K562 (cell line): Measurements from ENCODE around the gene RNF168. TPM values are rescaled to one million over a fixed set of nuclear protein-coding genes. Genes with fewer than 3 reads are reported as not detected.

Experiments used
- BHLHE40 ChIP-seq: IDR thresholded peaks from 2 replicates; pipeline ENCODE4 v1.6.1; 2011; ENCODE audit warnings: low read length, improper control_type of control experiment
- HSF4 ChIP-seq: fragments of 250-450 bp; sonication (Bioruptor Pico); IDR thresholded peaks from 2 replicates; pipeline ENCODE4 v2.1.2; 2022; ENCODE audit warnings: mild to moderate bottlenecking, moderate library complexity, borderline replicate concordance
- RFX7 ChIP-seq: fragments of 250-450 bp; sonication (Bioruptor Pico); IDR thresholded peaks from 2 replicates; pipeline ENCODE4 v1.5.1; 2021; ENCODE audit warnings: mild to moderate bottlenecking
- ZC3H11A ChIP-seq: IDR thresholded peaks from 2 replicates; pipeline ENCODE4 v1.6.1; 2012; ENCODE audit warnings: low read depth, low read length, improper control_type of control experiment
- ZNF165 ChIP-seq: fragments of 250-450 bp; sonication (Bioruptor Pico); IDR thresholded peaks from 2 replicates; pipeline ENCODE4 v1.4.0; 2020; ENCODE audit warnings: borderline replicate concordance
- ZNF584 ChIP-seq: fragments of 200-800 bp; sonication (Bioruptor generic); IDR thresholded peaks from 2 replicates; pipeline ENCODE4 v1.6.1; 2016; ENCODE audit warnings: low read depth, mild to moderate bottlenecking, missing genetic modification characterization, missing compliant biosample characterization
- polyA plus RNA-seq, 8 experiments: library from polyadenylated mRNA; depleted of rRNA in 4 of 8; stranded (reverse) in 5 of 8; unstranded in 3 of 8; fragments of >200 nt; fragmentation: Nextera tagmentation in 2 of 8; fragmentation: Illumina TruSeq in 1 of 8; extraction: Ambion mirVana in 2 of 8; extraction: Trizol in 1 of 8; gene quantifications; 2 replicates each; pipeline versions ENCODE4 v1.2.1 to v1.2.3, GENCODE V29; 2011 to 2014; ENCODE audit warnings: inconsistent platforms in 1 of 8, missing spikeins in 1 of 8
- total RNA-seq, 7 experiments: library from RNA; depleted of rRNA in 6 of 7; stranded (reverse); fragments of >200 nt in 6 of 7; fragmentation: Illumina TruSeq in 2 of 7; extraction: Trizol in 2 of 7; gene quantifications; 2 replicates each; pipeline versions ENCODE4 v1.2.1 to v1.2.3, GENCODE V29; 2011 to 2021; ENCODE audit warnings: low replicate concordance in 1 of 7
- TF ChIP-seq, protein P1 (sequence below): sonication (generic); formaldehyde crosslinking; IDR thresholded peaks from 2 replicates; pipeline ENCODE4 v1.8.0; 2022; ENCODE audit warnings: mild to moderate bottlenecking, missing genetic modification reagents
- TF ChIP-seq, protein P2 (sequence below): IDR thresholded peaks from 2 replicates; pipeline ENCODE4 v1.6.1; 2011; ENCODE audit warnings: borderline replicate concordance, low read depth, mild to moderate bottlenecking, moderate library complexity, low read length; ENCODE audit not compliant: insufficient read depth, poor library complexity, severe bottlenecking
- TF ChIP-seq, protein P3 (sequence below): fragments of 450-650 bp; IDR thresholded peaks from 2 replicates; pipeline ENCODE4 v1.6.1; 2016; ENCODE audit warnings: missing biosample characterization, missing genetic modification characterization
- TF ChIP-seq, protein P4 (sequence below): fragments of 450-650 bp; IDR thresholded peaks from one replicate; pipeline ENCODE4 v1.6.1; 2018; ENCODE audit warnings: mild to moderate bottlenecking, moderate library complexity; ENCODE audit not compliant: partially characterized antibody
- TF ChIP-seq, protein P5 (sequence below): sonication (generic); formaldehyde crosslinking; IDR thresholded peaks from 2 replicates; pipeline ENCODE4 v1.8.1; 2023; ENCODE audit warnings: mild to moderate bottlenecking, missing genetic modification reagents

RNF168 gene
- total and polyA plus RNA-seq, 9 of the 15 experiments (the other 6 are each of a cell fraction or from before 2014, with no cell fraction given): 6.0 to 32.1 (median 16.6) TPM

DNA sequence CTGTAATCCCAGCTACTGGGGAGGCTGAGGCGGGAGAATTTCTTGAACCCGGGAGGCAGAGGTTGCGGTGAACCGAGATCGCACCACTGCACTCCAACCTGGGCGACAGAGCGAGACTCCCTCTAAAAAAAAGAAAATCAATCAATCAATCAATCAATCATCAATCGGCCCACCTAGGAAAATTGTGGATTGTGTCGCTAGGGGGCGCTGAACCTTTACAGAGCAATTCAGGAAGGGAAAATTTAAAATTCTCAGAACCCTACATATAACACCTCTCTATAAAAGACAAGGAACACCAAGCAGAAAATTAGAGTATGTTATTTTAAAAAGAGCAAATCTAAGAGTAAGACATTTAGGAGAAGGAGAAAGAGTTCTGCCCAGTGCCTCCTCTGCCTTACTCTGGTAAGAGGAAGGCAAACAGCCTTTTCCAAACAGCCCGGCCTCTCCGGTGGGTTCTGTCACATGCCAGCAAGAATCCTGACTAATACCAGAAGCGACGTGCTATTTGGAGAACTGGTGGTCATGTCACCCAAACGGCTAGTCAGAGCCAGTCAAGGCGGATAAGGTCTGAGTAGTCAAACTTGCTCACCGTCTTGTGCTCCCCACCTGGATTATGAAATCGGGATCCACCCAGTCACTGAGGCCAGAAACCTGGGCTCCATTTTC lies 33.9 kb upstream of the RNF168 start (continued):
- TF ChIP-seq, protein P1, sequence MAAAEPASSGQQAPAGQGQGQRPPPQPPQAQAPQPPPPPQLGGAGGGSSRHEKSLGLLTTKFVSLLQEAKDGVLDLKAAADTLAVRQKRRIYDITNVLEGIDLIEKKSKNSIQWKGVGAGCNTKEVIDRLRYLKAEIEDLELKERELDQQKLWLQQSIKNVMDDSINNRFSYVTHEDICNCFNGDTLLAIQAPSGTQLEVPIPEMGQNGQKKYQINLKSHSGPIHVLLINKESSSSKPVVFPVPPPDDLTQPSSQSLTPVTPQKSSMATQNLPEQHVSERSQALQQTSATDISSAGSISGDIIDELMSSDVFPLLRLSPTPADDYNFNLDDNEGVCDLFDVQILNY (CRISPR knock-in tag): no peak
- 0 out of 2 replicates have a peak, but pooled peaks have one; percentile 5 for TF ChIP-seq BHLHE40
- TF ChIP-seq, protein P2, sequence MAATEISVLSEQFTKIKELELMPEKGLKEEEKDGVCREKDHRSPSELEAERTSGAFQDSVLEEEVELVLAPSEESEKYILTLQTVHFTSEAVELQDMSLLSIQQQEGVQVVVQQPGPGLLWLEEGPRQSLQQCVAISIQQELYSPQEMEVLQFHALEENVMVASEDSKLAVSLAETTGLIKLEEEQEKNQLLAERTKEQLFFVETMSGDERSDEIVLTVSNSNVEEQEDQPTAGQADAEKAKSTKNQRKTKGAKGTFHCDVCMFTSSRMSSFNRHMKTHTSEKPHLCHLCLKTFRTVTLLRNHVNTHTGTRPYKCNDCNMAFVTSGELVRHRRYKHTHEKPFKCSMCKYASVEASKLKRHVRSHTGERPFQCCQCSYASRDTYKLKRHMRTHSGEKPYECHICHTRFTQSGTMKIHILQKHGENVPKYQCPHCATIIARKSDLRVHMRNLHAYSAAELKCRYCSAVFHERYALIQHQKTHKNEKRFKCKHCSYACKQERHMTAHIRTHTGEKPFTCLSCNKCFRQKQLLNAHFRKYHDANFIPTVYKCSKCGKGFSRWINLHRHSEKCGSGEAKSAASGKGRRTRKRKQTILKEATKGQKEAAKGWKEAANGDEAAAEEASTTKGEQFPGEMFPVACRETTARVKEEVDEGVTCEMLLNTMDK: no peak
- no peak for TF ChIP-seq ZNF584 (CRISPR knock-in tag)
- TF ChIP-seq, protein P3, sequence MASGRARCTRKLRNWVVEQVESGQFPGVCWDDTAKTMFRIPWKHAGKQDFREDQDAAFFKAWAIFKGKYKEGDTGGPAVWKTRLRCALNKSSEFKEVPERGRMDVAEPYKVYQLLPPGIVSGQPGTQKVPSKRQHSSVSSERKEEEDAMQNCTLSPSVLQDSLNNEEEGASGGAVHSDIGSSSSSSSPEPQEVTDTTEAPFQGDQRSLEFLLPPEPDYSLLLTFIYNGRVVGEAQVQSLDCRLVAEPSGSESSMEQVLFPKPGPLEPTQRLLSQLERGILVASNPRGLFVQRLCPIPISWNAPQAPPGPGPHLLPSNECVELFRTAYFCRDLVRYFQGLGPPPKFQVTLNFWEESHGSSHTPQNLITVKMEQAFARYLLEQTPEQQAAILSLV (tag): no peak
- no peak for TF ChIP-seq RFX7 (CRISPR knock-in tag)
- TF ChIP-seq ZNF165 (CRISPR knock-in tag): no peak
- TF ChIP-seq ZC3H11A: no peak
- TF ChIP-seq, protein P4, sequence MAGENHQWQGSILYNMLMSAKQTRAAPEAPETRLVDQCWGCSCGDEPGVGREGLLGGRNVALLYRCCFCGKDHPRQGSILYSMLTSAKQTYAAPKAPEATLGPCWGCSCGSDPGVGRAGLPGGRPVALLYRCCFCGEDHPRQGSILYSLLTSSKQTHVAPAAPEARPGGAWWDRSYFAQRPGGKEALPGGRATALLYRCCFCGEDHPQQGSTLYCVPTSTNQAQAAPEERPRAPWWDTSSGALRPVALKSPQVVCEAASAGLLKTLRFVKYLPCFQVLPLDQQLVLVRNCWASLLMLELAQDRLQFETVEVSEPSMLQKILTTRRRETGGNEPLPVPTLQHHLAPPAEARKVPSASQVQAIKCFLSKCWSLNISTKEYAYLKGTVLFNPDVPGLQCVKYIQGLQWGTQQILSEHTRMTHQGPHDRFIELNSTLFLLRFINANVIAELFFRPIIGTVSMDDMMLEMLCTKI: no peak
- TF ChIP-seq HSF4 (CRISPR knock-in tag): no peak
- TF ChIP-seq, protein P5, sequence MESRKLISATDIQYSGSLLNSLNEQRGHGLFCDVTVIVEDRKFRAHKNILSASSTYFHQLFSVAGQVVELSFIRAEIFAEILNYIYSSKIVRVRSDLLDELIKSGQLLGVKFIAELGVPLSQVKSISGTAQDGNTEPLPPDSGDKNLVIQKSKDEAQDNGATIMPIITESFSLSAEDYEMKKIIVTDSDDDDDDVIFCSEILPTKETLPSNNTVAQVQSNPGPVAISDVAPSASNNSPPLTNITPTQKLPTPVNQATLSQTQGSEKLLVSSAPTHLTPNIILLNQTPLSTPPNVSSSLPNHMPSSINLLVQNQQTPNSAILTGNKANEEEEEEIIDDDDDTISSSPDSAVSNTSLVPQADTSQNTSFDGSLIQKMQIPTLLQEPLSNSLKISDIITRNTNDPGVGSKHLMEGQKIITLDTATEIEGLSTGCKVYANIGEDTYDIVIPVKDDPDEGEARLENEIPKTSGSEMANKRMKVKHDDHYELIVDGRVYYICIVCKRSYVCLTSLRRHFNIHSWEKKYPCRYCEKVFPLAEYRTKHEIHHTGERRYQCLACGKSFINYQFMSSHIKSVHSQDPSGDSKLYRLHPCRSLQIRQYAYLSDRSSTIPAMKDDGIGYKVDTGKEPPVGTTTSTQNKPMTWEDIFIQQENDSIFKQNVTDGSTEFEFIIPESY (CRISPR knock-in tag): 0 out of 2 replicates have a peak, but pooled peaks have one; percentile 9
